Putamen (tissue), 1 donor: Measurements from ENCODE around the gene MAN1B1.
"Not testable (repeated sequence)": the region's sequence is repeated elsewhere in the genome, so short reads cannot be mapped to it uniquely, and the experiment has no call there.

Experiments used
- DNase-seq: peaks from one replicate; pipeline ENCODE4 v3.0.0-alpha.2; 2016; ENCODE audit warnings: low spot score

The MAN1B1 gene

DNA sequence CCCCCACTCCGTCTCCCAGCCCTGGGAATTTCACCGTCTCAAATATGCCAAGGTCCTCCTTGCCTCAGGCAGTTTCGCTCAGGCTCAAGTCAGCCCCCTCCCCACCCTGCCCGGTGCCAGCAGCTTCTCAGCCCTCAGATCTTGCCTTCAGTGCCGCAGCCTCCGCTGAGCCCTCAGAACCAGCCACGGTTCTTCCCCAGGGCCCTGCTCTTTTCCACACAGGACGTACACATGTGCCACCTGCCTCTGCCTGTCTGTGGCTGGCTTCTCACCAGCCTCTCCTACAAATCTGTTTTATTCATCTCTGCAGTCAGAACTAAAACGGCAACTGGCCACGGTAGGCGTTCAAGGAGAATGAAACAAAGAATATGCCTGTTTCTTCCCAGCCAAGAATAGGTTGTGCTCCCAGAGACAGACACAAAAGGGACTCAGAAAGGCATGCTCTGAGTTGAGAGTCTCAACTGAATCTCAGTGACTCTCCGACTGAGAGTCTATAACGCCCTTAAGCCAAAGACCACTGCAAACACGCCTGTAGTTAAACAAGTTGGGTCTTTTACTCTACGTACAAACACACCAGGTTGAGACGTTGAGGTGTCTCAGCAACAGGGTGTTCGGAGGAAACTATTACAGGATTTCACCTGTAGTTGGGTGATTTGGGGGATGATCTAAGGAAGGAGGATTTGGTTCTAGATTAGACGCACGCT lies 41.5 kb downstream of the MAN1B1 start:
- no peak for DNase-seq

DNA sequence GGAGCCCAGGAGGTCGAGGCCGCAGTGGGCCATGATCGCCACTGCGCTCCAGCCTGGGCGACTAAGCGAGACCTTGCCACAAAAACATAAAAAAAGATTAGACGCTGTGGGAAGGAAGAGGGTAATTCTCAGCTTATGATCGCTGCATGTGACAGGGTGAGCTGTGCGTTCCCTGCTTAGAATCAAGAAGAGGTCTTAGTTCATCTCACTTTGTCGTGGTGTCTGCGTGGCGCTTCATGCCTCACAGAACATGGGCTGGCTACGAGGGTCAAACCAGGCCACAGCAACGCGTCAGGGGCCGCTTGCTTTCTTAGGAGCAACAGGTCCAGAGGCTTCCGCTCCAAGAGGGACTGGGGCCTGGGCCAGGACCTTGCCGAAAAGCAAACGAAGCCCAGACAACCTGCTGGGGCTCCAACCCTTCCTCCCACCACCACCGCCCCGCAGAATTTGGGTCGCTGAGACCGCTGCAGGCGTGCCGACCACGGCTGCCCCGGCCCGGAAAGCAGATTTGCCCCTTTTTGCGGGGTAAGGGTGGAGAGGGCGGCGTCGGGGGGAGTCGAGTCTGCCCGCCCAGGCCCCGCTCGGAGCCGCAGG lies 42.2 kb downstream of the MAN1B1 start:
- DNase-seq: no peak

DNA sequence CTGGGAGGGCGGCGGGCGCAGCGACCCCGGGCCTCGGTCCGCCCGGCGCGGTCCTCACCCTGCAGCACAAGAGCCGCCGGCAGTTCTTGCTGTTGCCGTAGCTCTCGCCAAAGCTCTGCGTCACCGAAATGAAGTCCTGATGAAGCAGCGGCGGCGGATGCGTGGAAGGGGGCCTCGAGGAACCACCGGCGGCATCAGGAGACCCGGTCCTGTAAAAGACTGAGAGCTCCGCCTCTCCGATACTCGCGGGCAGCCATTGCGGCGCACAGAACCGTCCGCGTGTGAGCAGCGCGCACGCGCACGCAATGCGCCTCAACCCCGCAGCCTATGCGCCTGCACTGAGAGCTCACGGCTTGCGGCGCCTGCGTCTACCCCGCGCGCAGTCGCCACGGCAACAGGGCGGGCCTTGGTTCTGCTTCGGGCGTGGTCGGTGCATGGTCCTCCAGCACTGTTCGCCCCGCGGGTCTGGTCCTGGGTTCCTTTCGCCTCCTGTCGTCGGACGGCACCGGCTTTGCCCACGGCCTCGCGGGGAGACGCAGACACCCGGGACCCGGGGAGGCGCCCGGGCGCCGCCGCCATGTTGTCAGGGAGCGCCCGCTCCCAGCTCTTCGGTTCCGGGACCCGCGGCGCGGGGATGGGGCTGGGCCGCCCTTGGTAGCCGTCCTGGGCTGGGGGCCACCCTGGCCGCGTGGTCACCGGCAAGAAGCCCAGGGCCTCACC lies 42.8 kb downstream of the MAN1B1 start:
- peak; percentile 86 for DNase-seq

DNA sequence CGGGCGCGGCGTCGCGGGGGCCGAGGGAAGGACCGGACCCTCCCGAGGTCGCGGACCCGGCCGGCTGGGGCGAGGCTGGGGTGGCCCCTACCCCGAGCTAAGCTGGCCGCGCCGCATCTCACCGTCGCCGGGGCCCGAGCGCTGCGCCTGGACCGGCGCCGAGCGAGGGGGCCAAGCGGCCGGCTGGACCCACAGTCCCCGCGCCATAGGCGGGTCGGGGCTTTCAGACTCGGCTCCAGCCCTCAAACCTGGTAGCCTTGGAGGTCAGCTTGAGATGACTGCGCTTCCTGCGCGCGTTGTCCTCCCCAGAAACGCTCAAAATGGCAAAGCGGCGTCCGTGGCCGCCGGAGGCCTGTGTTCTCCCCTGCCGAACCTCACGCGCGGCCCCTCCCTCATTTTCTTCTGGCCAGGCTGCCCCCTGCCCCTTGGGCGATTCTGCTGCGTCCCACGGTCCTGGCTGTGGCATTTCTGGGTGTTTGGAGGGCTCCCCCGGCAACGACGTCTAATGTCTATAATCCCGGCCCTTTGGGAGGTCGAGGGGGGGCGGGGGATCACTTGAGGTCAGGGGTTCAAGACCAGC lies 43.5 kb downstream of the MAN1B1 start:
- DNase-seq: no peak

DNA sequence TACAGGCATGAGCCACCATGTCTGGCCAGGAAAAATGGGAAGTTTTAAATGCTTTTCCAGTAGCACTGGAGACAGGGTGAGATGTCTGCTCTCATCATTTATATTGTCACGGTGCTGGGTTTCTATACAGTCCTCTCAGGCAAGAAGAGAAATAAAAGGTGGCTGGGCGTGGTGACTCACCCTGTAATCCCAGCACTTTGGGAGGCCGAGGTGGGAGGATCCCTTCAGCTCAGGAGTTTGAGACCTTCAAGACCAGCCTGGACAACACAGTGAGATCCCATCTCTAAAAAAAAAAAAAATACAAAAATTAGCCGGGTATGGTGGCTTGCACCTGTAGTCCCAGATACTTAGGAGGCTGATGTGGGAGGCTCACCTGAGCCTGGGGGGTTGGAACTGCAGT lies 47.4 kb downstream of the MAN1B1 start:
- DNase-seq: no peak

DNA sequence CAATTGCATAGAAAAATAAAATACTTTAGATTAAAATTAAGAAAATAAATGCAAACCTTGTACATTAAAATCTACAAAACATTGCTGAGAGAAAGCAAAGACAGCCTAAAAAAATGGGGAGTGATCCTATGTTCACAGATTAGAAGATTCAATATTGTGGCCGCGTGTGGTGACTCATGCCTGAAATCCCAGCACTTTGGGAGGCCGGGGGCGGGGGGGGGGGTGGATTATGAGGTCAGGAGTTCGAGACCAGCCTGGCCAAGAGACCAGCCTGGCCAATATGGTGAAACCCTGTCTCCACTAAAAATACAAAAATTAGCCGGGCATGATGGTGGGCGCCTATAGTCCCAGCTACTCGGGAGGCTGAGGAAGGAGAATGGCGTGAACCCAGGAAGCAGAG lies 48.4 kb downstream of the MAN1B1 start:
- not testable (repeated sequence) for DNase-seq

DNA sequence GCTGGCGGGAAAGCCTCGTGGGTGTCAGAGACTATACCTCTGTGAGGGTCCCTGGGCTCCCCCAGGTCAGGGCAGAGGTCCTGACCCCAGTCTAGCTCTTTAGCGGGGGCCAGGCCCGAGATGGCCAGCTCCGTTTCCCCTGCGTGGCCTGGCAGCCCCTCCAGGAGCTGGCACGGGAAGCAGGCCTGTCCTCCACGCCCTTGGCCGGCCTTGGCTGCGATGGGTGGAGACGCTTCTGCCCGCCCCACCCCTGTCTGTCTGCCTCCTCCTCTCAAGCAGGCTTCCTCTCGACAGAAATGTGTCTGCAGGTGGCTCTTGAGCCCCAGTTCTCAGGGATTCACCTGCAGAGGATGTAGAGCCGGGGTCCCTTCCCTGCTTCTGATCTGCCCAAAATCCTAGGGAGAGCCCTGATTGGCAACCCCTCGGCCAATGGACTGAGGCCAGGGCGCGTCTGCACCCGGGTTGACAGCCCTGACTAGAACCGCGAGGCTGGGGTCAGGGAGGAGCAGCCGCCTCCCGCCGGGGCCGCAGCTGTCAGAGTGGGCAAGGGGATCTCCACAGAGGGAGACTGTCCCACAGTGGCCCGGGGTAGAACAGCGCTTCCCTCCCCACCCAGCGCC lies 49.6 kb downstream of the MAN1B1 start:
- DNase-seq: no peak

DNA sequence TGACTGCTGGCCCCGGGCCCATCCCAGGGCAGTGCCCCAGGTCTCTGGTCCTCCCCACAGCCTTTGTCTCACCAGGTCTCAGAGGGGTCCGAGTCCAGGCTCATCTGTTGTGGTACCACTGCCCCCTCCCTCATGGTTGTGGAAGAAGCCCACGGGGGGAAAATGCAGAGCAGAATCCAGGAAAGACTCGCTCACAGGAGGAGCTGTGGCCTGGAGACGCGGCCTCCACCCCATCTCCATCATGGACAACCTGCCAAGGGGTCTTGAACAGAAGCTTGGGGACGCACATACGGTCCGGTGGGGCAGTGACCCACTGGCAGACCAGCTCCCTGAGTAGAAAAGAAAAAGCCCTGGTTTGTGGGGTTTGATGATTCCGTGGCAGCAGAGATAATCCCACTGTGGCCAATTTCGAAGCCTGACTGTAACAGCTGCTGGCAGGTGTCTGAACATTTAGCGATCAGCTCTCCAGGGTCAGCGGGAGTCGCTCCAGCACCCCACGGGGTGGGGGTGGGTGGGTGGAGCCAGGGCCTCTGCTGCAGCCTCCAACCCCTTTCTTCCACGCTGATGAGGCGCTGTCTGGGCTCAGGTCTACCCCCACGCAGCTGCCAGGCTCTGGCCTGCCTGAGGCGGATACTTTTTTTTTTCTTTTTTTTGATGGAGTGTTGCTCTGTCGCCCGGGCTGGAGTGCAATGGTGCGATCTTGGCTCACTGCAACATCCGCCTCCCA lies 50.3 kb downstream of the MAN1B1 start:
- no peak for DNase-seq

DNA sequence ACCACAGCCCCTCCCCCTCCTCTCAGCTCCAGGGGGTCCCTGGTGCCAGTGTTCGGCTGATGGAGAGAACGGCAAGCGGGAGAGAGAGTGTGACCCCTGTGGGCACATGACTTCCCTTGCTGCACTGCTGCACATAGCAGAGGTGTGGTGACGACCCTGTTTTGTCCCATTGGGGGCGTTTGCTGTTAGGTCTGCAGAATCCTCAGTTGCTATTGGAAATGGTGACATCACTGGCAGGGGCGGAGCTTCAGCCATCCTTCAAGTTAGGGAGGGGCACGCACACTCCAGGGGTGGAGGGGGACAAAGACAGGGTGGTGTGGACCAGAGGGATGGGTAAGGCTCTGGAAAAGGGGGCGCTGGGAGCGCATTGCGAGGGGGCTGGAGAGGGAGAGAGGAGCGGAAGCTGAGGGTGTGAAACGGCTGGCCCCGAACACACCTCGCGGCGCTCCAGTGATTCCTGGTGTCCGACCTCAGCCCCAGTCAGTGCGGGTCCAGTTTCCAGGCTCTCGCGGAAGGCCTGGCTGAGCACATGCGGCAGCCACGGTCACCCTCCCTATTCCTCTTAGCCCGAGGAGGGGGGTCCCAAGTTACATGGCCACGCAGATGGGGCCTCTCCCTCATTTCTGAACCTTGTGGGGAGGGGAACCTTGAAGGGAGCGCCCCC lies 51.4 kb downstream of the MAN1B1 start:
- DNase-seq: peak; percentile 78

DNA sequence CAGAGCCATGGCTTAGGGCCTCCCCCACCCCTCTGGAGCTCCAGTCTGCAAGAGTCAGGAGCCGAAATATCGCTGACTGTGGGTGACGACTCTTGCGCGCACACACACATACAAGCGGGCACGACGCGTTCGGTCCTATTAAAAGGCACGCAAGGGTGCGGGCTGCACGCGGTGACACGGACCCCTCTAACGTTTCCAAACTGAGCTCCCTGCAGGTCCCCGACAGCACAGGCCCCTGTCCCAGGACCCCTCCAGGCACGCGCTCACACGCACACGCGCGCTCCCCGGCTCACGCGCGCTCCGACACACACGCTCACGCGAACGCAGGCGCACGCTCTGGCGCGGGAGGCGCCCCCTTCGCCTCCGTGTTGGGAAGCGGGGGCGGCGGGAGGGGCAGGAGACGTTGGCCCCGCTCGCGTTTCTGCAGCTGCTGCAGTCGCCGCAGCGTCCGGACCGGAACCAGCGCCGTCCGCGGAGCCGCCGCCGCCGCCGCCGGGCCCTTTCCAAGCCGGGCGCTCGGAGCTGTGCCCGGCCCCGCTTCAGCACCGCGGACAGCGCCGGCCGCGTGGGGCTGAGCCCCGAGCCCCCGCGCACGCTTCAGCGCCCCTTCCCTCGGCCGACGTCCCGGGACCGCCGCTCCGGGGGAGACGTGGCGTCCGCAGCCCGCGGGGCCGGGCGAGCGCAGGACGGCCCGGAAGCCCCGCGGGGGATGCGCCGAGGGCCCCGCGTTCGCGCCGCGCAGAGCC lies 52.1 kb downstream of the MAN1B1 start, which contains the start of gene GRIN1:
Gene GRIN1 (plus strand): TSS at position 433 of the 746 bp plus-strand sequence. CDS start 333 bp downstream, outside the sequence.
- peak; percentile 73 for DNase-seq

DNA sequence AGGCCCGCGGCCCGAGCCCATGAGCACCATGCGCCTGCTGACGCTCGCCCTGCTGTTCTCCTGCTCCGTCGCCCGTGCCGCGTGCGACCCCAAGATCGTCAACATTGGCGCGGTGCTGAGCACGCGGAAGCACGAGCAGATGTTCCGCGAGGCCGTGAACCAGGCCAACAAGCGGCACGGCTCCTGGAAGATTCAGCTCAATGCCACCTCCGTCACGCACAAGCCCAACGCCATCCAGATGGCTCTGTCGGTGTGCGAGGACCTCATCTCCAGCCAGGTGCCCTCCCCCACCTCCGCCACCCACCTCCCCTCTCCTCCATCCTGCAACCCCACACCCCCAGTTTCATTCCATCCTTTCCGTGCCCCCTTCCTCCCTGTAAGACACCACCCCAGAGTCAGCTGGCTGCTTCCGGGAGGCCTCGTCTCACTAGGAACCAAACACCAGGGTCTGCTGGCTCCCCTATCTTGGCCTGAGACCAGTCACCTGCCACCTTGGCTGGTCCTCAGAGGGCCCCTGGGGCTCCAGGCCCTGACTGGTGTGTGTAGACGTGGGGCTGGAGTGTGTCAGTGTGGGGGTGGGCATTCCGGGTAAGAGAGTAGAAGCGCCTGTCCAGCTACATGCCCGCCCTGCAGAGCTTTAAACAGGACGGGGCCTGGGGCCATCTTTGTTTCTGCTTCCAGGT lies 52.8 kb downstream of the MAN1B1 start:
- DNase-seq: no peak

DNA sequence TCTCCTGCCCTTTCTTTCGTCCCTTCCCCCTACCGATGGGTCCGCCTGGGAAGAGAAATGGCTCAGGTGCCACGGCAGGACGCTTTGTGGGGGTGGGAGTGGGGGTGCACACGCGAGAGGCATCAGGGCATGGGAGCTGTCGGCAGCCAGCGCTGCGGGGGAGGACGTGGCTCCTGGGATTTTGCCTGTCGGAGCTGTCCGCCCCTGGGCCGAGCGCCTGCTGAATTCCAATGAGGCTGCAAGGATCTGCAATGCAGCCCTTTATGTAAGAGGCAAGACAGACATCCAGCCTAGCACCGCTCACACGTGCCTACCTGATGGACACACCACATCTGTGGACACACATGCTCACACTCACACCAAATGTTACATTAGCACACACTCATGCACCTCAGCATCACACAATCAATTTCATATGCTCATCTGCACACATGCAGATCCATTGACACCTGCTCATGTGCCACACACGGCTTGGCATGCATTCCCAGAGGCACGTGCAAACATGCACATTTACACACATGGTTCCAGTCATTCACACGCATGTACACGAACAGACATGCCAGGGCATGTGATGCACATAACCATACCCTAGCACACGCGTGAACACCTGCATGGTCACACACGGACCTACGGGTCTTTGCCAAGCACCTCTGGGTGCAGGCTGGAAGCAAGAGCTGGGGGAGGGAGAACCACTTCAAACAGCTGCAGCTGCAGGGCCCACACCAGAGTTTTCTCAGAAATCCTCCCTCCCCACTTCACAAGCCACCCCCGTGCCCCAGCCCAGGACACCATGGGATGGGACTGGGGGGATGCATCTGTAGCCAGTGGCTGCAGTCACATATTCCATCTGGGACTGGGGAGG lies 53.6 kb downstream of the MAN1B1 start:
- DNase-seq: peak; percentile 81

DNA sequence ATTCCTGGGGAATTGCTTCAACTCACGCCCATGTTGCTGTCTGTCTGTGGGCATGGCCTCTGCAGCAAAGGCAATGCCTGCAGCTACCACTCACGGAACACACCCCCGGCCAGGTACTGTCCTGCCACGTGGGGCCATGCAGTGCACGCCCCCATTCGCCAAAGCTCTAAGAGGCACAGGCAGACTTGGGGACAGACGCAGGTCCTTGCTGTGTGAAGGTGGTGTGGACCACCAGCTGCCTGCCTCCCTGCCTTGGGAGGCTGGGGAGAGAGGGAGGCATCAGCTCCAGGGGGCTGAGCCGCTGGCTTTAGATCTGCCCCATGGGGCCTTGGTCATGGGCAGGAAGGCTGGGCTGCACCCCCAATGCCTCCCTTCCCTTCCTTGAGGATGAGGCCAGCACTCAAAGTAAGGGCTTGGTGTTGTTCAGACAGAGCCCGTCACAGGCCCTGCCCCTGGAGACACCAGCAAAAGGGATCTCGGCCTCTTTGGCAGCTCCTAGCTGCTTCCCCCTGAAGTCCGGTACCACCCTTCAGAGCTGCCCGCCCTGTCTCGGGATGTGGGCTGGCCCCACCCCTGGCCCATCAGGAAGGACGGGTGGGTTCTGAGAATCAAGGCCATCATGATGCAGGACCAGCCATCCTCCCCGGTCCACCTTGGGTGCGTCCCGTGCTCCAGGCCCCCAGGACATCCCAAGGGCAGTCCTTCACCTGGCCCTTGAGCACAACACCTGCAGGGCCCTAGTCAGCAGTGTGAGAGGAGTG lies 54.4 kb downstream of the MAN1B1 start:
- DNase-seq: no peak

DNA sequence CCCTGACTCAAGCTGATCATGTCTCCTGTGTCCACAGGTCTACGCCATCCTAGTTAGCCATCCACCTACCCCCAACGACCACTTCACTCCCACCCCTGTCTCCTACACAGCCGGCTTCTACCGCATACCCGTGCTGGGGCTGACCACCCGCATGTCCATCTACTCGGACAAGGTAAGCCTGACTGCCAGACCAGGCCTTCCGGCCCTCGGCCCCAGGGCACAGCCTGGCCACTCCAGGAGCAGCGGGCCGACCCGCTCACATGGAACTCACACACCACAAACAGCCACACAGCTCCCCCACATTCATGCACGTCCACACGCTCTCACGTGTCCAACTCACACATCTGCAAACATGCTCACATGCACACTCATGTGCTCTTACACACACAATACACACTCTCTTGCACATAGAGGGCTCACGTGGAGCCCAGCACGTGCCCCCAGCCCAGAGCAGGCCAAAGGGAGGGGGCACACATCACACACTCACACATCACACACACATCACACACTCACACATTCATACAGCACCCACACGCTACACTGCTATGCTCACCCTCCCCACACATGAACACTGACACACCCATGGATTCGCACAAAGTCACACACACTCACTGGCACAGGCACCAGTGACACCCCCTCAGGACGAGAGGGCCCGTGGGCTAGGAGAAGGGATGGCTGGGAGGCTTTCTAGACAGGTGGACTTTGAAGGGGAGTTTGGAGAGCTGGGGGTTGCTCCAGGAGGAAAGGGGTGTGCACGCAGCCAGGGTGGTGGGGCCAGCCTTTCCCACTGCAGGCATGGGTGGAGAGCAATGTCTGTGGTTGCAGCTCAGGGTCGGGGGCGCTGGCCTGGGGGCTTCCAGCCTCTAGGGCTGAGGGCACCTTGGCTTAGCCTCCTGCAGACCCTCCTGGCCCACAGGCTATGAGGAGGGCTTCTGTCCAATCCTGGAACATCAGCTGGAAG lies 55.5 kb downstream of the MAN1B1 start:
- DNase-seq: no peak

DNA sequence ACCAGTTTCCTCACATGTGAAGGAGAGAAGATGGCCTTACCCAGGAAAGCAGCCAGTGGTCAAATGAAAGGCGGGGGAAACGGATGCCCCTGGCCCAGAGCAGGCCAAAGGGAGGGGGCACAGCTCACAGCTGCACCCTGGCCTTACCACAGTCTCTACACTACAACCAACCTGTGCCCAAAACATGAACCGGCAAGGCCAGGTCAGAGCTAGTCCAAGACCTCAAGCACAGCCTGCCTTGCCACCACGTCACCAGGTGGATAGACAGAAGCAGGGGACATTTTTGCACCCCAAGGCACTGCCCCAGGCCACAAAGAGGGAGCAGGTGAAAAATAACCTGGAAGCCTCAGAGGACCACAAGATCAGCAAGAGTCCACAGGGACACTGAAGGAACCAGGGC lies 56.7 kb downstream of the MAN1B1 start:
- no peak for DNase-seq

DNA sequence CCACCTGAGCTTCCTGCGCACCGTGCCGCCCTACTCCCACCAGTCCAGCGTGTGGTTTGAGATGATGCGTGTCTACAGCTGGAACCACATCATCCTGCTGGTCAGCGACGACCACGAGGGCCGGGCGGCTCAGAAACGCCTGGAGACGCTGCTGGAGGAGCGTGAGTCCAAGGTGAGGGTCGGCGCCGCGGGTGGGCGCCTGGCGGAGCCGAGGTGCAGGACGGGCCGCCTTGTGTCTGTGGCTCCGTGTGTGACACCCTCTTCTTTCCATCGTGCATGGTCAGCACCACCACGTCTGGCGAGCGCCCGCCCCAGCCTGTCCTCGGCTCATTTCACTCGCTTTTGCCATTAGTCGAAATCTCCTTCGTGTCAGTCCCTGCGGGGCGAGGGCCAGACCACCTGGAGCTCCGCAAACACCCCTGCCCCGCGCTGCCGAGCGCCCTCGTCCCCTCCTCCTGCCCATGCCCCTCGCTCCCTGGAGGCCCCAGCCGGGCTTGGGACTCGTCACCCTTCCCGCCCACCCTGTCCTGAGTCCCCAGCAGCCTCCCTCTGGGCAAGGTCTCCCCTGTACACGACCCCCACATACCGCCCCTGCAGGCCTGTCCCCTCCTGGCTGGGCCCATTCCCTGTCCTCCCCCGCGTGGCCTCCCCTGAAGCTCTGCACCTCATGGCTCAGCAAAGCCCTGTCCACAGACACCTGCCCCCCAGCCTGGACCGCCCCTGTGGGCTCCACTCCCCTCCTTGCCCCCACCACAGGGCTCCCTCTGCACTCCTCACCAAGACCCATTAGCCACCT lies 59.1 kb downstream of the MAN1B1 start:
- DNase-seq: no peak
